ENCODE measurements around the gene LITAF.
"Not testable (repeated sequence)": the region's sequence is repeated elsewhere in the genome, so short reads cannot be mapped to it uniquely, and the experiment has no call there.

Gene LITAF

DNA sequence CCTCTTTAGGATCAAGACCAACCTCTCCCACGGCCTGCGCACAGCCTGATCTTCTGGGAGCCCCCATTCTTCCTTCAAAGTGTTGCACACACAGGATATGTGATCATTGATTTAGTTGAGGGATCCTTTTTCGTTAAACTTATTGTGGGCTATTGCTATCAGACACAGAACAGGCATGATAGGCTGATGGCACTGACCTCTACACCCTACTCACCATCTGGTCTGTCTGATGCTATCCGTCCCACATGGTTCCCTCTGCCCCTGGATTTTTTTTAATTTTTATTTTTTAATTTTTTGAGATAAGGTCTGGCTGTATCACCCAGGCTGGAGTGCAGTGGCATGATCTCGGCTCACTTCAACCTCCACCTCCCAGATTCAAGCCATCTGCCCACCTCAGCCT is 19.2 kb upstream of the LITAF start:
- no peak overlapping the region for H3K4me3 ChIP-seq (ENCODE audit: low read depth, low read length)
- TF ChIP-seq, protein P1, sequence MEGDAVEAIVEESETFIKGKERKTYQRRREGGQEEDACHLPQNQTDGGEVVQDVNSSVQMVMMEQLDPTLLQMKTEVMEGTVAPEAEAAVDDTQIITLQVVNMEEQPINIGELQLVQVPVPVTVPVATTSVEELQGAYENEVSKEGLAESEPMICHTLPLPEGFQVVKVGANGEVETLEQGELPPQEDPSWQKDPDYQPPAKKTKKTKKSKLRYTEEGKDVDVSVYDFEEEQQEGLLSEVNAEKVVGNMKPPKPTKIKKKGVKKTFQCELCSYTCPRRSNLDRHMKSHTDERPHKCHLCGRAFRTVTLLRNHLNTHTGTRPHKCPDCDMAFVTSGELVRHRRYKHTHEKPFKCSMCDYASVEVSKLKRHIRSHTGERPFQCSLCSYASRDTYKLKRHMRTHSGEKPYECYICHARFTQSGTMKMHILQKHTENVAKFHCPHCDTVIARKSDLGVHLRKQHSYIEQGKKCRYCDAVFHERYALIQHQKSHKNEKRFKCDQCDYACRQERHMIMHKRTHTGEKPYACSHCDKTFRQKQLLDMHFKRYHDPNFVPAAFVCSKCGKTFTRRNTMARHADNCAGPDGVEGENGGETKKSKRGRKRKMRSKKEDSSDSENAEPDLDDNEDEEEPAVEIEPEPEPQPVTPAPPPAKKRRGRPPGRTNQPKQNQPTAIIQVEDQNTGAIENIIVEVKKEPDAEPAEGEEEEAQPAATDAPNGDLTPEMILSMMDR (IDR thresholded peaks at IDR 0.05; ENCODE audit: low read depth, low read length) = no peak
- no peak for DNase-seq (ENCODE audit: low read depth, low spot score)
- in situ Hi-C loops (cut with HindIII; ENCODE audit: low sequenced_read_pairs) = no loop called here

DNA sequence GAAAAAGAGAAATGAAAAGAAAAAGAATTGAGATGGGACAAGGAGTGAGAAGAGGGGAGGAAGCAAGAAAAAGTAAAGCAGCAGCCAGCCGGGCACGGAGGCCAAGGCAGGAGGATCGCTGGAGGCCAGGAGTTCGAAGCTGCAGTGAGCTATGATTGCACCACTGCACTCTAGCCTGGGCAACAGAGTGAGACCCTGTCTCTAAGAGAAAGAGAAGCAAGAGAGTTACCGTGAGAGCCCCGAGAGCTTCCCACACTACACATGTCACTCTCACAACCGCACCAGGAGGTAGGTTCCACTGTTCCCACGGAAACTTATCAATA is 18.8 kb upstream of the LITAF start:
- DNase-seq (ENCODE audit: low read depth, low spot score) = no peak
- in situ Hi-C loops (cut with HindIII; ENCODE audit: low sequenced_read_pairs) = no loop called here
- TF ChIP-seq, protein P1 (IDR thresholded peaks at IDR 0.05; ENCODE audit: low read depth, low read length) = no peak
- H3K4me3 ChIP-seq (ENCODE audit: low read depth, low read length) = no peak overlapping the region

DNA sequence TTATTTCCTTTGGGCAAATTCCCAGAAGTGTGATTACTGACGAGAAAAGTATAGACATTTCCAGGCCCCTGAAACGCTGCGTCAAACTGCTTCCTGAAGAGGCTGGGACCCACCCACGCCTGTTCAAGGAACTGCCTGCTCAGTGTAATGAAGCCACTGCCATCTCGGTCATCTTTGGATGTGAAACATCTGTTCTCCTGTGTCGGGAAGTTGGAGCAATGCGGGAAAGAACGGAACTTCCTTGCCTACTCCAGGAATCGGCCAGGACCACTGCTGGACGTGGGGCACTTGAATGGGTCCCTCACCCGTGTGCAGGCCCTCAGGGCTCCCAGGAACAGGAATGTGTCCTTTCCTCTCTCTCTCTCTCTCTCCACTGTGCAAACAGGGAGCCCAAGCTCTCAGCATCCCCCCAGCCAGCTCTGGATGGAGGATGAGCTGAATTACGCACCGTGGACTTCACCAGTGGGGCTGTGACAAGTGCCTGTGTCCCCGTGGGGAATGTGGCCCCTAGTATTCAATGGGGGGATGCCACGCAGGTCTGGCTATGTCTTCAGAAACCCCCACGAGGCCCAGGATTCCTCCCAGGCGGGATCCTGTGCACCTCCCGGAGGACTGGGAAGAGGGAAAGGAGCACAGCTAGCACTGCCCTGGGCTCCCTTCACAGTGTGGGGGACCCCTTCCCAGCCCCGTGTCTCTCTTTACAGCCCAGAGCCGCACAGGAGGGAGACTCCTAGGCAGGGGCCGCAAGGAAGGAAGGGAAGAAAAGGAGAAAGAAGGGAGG is 18.3 kb upstream of the LITAF start:
- in situ Hi-C loops (cut with HindIII; ENCODE audit: low sequenced_read_pairs) = no loop called here
- TF ChIP-seq, protein P1 (IDR thresholded peaks at IDR 0.05; ENCODE audit: low read depth, low read length) = no peak
- no peak for DNase-seq (ENCODE audit: low read depth, low spot score)
- H3K4me3 ChIP-seq (ENCODE audit: low read depth, low read length) = no peak overlapping the region

DNA sequence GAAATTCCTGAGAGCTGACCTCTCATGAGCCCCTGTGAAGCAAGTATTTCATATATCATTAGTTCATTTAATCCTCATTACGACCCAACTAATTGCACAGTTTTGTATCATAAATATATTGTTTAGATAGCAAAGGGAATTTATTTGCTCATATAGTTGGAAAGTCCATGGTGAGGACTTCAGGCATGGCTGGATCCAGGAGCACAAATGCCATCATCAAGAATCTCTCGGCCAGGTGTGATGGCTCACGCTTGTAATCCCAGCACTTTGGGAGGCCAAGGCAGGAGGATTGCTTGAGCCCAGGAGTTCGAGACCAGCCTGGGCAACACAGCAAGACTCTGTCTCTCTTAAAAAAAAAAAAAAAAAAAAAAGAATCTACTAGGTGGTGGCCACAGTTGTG is 17.6 kb upstream of the LITAF start:
- DNase-seq (ENCODE audit: low read depth, low spot score); H3K4me3 ChIP-seq (ENCODE audit: low read depth, low read length); in situ Hi-C loops (cut with HindIII; ENCODE audit: low sequenced_read_pairs): not testable (repeated sequence)

DNA sequence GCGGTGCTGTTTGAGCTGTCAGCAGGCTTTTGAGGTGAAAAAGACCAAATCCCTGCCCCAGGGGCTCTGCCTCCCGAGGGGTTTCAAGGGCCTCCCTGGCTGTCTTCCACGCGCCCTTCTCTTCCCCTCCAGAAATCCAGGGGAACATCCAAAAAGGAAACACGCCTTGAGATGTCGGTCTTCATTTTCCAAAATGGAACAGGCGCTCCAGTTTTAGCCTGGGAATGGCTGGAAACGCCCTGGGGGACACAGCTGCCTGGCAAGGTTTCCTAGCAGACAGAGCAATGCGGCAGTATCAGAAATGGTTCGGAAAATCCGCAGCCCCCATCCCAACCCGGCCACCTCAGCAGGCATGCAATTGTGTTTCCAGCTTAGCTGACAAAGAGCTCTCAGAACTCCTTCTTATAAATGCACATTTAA is 16.6 kb upstream of the LITAF start:
- TF ChIP-seq, protein P1 (IDR thresholded peaks at IDR 0.05; ENCODE audit: low read depth, low read length) = no peak
- in situ Hi-C loops (cut with HindIII; ENCODE audit: low sequenced_read_pairs) = no loop called here
- no peak for DNase-seq (ENCODE audit: low read depth, low spot score)
- H3K4me3 ChIP-seq (ENCODE audit: low read depth, low read length) = no peak overlapping the region

DNA sequence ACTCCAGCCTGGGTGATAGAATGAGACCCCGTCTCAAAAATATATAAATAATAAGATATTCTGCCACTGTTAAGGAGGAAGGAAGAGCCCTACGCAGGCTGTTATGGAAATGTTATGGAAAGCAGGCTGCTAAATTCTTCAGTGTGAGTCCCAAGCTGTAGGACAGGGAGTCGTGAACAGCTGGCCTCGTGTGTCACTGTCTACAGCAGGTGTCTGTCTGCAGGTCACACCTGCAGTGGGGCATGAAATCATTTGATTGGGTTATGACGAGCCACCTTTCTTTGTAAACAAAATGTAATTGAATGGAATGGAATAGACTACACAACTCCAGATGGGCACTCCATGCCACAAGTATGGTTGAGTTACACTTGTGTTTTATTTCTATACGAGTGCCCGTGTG is 15.6 kb upstream of the LITAF start:
- DNase-seq (ENCODE audit: low read depth, low spot score) = no peak
- no peak overlapping the region for H3K4me3 ChIP-seq (ENCODE audit: low read depth, low read length)
- TF ChIP-seq, protein P1 (IDR thresholded peaks at IDR 0.05; ENCODE audit: low read depth, low read length) = no peak
- in situ Hi-C loops (cut with HindIII; ENCODE audit: low sequenced_read_pairs) = no loop called here

DNA sequence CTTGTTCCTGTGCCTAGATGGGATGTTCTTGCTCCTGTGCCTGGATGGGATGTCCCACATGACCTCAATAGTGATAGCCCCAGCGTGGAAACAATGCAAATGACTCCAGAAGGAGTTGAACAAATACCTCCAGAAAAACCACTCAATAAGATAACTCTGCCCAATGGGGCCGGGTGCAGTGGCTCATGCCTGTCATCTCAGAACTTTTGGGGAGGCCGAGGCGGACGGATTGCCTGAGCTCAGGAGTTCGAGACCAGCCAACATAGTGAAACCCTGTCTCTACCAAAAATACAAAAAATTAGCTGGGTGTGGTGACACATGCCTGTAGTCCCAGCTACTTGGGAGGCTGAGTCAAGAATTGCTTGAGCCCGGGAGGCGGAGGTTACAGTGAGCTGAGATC is 15.2 kb upstream of the LITAF start:
- in situ Hi-C loops (cut with HindIII; ENCODE audit: low sequenced_read_pairs) = no loop called here
- TF ChIP-seq, protein P1 (IDR thresholded peaks at IDR 0.05; ENCODE audit: low read depth, low read length) = no peak
- H3K4me3 ChIP-seq (ENCODE audit: low read depth, low read length) = no peak overlapping the region
- DNase-seq (ENCODE audit: low read depth, low spot score) = no peak

All from astrocyte of the spinal cord (primary cell).